Parathyroid adenoma (tissue), 2 donors: ENCODE results near the gene EIPR1.
A peak's percentile ranks its signal among the peaks of the same experiment; 100 is the strongest.

Source experiments
- H2AFZ ChIP-seq: fragments of 300-600 bp; sonication (generic); one replicate; pipeline ENCODE4 v1.7.0; 2017; ENCODE audit warnings: antibody characterized with exemption, mild to moderate bottlenecking
- H3K27ac ChIP-seq: fragments of 300-600 bp; sonication (generic); one replicate; pipeline ENCODE4 v1.7.0; 2017
- H3K27me3 ChIP-seq: fragments of 300-600 bp; sonication (generic); one replicate; pipeline ENCODE4 v1.7.0; 2017; ENCODE audit warnings: low read length; ENCODE audit not compliant: control insufficient read depth, insufficient read depth
- H3K36me3 ChIP-seq: fragments of 300-600 bp; sonication (generic); one replicate; pipeline ENCODE4 v1.7.0; 2017; ENCODE audit warnings: low read length; ENCODE audit not compliant: control insufficient read depth, insufficient read depth
- H3K4me1 ChIP-seq: fragments of 300-600 bp; sonication (generic); one replicate; pipeline ENCODE4 v1.7.0; 2017; ENCODE audit warnings: control low read depth
- H3K4me2 ChIP-seq: fragments of 300-600 bp; sonication (generic); one replicate; pipeline ENCODE4 v1.7.0; 2017; ENCODE audit warnings: low read length
- H3K4me3 ChIP-seq: fragments of 300-600 bp; sonication (generic); one replicate; pipeline ENCODE4 v1.7.0; 2017; ENCODE audit warnings: low read depth, low read length
- H3K79me2 ChIP-seq: fragments of 300-600 bp; sonication (generic); one replicate; pipeline ENCODE4 v1.7.0; 2017; ENCODE audit warnings: control low read depth
- H3K9ac ChIP-seq: fragments of 300-600 bp; sonication (generic); one replicate; pipeline ENCODE4 v1.7.0; 2017; ENCODE audit warnings: mild to moderate bottlenecking
- H3K9me3 ChIP-seq: fragments of 300-600 bp; sonication (generic); one replicate; pipeline ENCODE4 v1.7.0; 2017; ENCODE audit warnings: low read length; ENCODE audit not compliant: control insufficient read depth
- TF ChIP-seq, protein P1 (sequence below): fragments of 300-600 bp; sonication (generic); IDR thresholded peaks from one replicate; pipeline ENCODE4 v1.7.0; 2017; ENCODE audit warnings: antibody characterized with exemption, mild to moderate bottlenecking
- donor health status: primary hyperparathyroidism.

Gene EIPR1

GRCh38 chr2:3299703-3300102 is 77.9 kb downstream of the EIPR1 start:
- Histone ChIP-seq H3K4me1 (peaks cover 63% of the 10 kb centered on the region), H3K9ac (no peak overlapping the region), H3K9me3 (no peaks in the 10 kb centered on the region), H3K27me3 (no peaks in the 10 kb centered on the region), H3K36me3 (no peaks in the 10 kb centered on the region), H3K4me3 (no peak overlapping the region), H3K79me2 (no peaks in the 10 kb centered on the region), H3K27ac (peak overlapping the region; percentile 94), H2AFZ (no peak overlapping the region), H3K4me2 (no peak overlapping the region)
- TF ChIP-seq, protein P1, sequence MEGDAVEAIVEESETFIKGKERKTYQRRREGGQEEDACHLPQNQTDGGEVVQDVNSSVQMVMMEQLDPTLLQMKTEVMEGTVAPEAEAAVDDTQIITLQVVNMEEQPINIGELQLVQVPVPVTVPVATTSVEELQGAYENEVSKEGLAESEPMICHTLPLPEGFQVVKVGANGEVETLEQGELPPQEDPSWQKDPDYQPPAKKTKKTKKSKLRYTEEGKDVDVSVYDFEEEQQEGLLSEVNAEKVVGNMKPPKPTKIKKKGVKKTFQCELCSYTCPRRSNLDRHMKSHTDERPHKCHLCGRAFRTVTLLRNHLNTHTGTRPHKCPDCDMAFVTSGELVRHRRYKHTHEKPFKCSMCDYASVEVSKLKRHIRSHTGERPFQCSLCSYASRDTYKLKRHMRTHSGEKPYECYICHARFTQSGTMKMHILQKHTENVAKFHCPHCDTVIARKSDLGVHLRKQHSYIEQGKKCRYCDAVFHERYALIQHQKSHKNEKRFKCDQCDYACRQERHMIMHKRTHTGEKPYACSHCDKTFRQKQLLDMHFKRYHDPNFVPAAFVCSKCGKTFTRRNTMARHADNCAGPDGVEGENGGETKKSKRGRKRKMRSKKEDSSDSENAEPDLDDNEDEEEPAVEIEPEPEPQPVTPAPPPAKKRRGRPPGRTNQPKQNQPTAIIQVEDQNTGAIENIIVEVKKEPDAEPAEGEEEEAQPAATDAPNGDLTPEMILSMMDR = no peak

GRCh38 chr2:3299130-3299529 is 78.5 kb downstream of the EIPR1 start:
- Histone ChIP-seq H3K36me3 (no peaks in the 10 kb centered on the region), H3K9ac (no peak overlapping the region), H3K4me1 (peaks cover 68% of the 10 kb centered on the region), H3K27ac (no peak overlapping the region), H3K4me2 (no peak overlapping the region), H3K9me3 (no peaks in the 10 kb centered on the region), H3K27me3 (no peaks in the 10 kb centered on the region), H2AFZ (no peak overlapping the region), H3K79me2 (no peaks in the 10 kb centered on the region), H3K4me3 (no peak overlapping the region)
- TF ChIP-seq, protein P1 = no peak

- no peak overlapping the region for H3K4me3 ChIP-seq
- TF ChIP-seq, protein P1 = no peak
- peaks cover 72% of the 10 kb centered on the region for H3K4me1 ChIP-seq
- H3K9me3 ChIP-seq = no peaks in the 10 kb centered on the region
- peak overlapping the region; percentile 40 for H2AFZ ChIP-seq
- H3K27me3 ChIP-seq = no peaks in the 10 kb centered on the region
- H3K36me3 ChIP-seq = no peaks in the 10 kb centered on the region
- H3K27ac ChIP-seq = peak overlapping the region; percentile 51
- peak overlapping the region; percentile 41 for H3K4me2 ChIP-seq
- no peaks in the 10 kb centered on the region for H3K79me2 ChIP-seq
- H3K9ac ChIP-seq = no peak overlapping the region
Measured at GRCh38 chr2:3298191-3298590, 79.4 kb downstream of the EIPR1 start.

GRCh38 chr2:3297523-3297922 is 80.1 kb downstream of the EIPR1 start:
- no peak overlapping the region for H3K4me3 ChIP-seq
- H3K9ac ChIP-seq = no peak overlapping the region
- no peaks in the 10 kb centered on the region for H3K9me3 ChIP-seq
- H3K4me2 ChIP-seq = no peak overlapping the region
- no peaks in the 10 kb centered on the region for H3K36me3 ChIP-seq
- peaks cover 71% of the 10 kb centered on the region for H3K4me1 ChIP-seq
- H2AFZ ChIP-seq = no peak overlapping the region
- no peaks in the 10 kb centered on the region for H3K27me3 ChIP-seq
- H3K27ac ChIP-seq = peak overlapping the region; percentile 51
- TF ChIP-seq, protein P1 = no peak
- H3K79me2 ChIP-seq = no peaks in the 10 kb centered on the region

DNA sequence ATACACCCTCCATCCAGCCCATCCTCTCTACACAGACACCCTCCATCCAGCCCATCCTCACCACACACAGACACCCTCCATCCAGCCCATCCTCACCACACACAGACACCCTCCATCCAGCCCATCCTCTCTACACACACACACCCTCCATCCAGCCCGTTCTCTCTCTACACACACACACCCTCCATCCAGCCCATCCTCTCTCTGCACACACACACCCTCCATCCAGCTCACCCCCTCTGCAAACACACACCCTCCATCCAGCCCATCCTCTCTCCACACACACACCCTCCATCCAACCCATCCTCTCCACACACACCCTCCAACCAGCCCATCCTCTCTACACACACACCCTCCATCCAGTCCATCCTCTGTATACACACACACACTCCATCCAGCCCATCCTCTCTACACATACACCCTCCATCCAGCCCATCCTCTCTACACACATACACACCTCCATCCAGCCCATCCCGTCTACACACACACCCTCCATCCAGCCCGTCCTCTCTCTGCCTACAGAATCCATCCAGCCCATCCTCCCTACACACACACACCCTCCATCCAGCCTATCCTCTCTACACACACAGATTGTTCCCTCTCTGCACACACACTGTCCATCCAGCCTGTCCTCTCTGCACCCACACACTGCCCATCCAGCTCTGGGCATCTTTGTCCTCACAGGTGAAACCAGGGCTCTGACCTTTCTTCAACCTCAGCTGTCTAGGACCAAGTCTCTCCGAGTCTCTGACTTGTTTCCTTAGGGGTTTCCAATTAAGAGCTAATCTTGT is 81.2 kb downstream of the EIPR1 start:
- TF ChIP-seq, protein P1 = no peak
- H3K9me3 ChIP-seq = no peaks in the 10 kb centered on the region
- H3K4me2 ChIP-seq = no peak overlapping the region
- H3K4me3 ChIP-seq = no peak overlapping the region
- H3K27ac ChIP-seq = no peak overlapping the region
- H3K27me3 ChIP-seq = no peaks in the 10 kb centered on the region
- no peak overlapping the region for H3K9ac ChIP-seq
- peaks cover 78% of the 10 kb centered on the region for H3K4me1 ChIP-seq
- H2AFZ ChIP-seq = no peak overlapping the region
- no peaks in the 10 kb centered on the region for H3K79me2 ChIP-seq
- no peaks in the 10 kb centered on the region for H3K36me3 ChIP-seq
